ENCODE measurements around the gene HIGD2A.

DNA sequence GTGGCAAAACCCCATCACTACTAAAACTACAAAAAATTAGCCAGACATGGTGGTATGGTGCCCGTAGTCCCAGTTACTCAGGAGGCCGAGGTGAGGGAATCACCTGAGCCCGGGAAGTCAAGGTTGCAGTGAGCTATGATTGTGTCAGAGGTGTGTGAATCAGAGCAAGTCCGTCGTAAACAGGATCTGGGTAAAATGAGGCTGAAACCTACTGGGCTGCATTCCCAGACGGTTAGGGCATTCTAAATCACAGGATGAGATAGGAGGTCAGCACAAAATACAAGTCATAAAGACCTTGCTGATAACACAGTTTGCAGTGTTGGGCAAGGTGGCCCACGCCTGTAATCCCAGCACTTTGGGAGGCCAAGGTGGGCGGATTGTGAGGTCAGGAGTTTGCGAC is 29.7 kb downstream of the HIGD2A start:
- TF ChIP-seq, protein P1, sequence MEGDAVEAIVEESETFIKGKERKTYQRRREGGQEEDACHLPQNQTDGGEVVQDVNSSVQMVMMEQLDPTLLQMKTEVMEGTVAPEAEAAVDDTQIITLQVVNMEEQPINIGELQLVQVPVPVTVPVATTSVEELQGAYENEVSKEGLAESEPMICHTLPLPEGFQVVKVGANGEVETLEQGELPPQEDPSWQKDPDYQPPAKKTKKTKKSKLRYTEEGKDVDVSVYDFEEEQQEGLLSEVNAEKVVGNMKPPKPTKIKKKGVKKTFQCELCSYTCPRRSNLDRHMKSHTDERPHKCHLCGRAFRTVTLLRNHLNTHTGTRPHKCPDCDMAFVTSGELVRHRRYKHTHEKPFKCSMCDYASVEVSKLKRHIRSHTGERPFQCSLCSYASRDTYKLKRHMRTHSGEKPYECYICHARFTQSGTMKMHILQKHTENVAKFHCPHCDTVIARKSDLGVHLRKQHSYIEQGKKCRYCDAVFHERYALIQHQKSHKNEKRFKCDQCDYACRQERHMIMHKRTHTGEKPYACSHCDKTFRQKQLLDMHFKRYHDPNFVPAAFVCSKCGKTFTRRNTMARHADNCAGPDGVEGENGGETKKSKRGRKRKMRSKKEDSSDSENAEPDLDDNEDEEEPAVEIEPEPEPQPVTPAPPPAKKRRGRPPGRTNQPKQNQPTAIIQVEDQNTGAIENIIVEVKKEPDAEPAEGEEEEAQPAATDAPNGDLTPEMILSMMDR (IDR thresholded peaks at IDR 0.05), result no peak
- TF ChIP-seq FOXJ3 (CRISPR knock-in tag; IDR thresholded peaks at IDR 0.05), result no peak
- TF ChIP-seq, protein P2, sequence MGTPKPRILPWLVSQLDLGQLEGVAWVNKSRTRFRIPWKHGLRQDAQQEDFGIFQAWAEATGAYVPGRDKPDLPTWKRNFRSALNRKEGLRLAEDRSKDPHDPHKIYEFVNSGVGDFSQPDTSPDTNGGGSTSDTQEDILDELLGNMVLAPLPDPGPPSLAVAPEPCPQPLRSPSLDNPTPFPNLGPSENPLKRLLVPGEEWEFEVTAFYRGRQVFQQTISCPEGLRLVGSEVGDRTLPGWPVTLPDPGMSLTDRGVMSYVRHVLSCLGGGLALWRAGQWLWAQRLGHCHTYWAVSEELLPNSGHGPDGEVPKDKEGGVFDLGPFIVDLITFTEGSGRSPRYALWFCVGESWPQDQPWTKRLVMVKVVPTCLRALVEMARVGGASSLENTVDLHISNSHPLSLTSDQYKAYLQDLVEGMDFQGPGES (IDR thresholded peaks at IDR 0.05; ENCODE audit: low read depth, low read length), result no peak

Measured in SK-N-SH (cell line).